ENCODE measurements around the gene ELMO1. TPM values are rescaled to one million over a fixed set of nuclear protein-coding genes. Genes with fewer than 3 reads are reported as not detected.

ELMO1 gene
- total and polyA plus RNA-seq, 10 donors = 26.0 to 494 (median 201) TPM

DNA sequence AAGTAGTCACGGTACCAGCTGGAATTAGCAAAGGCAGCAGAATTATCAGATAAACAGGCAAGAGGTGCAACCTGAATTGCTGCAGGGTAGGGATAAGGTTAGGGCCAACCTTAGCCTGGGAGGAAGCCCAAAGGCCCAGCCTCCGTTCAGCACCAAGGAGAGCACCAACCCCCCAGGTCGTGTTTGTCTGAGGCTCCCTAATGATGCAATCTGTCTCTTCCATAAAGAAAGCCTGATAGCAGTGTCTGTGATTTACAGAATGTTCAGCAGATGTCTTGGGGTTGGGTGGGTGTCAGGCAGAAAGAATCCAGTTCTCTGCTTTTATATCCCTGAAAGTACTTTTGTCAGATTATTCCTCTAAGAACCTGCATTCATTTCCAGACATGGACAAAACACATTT, 396.0 kb downstream of the ELMO1 start:
- Histone ChIP-seq H3K9me3 (no peaks in the 10 kb centered on the region), H3K27me3 (replicated peaks in 1 of 7) (no peaks in the 10 kb centered on the region), H3K27ac (no peak overlapping the region), H3K4me3 (no peak overlapping the region), H3K4me1 (no peaks in the 10 kb centered on the region), H3K36me3 (peaks cover 0 to 35% (median 0%) of the 10 kb centered on the region in 6 donors)
- TF ChIP-seq POLR2A (IDR thresholded peaks at IDR 0.05) (no peak), POLR2AphosphoS5 (IDR thresholded peaks at IDR 0.05) (no peak)
- TF ChIP-seq, protein P1, sequence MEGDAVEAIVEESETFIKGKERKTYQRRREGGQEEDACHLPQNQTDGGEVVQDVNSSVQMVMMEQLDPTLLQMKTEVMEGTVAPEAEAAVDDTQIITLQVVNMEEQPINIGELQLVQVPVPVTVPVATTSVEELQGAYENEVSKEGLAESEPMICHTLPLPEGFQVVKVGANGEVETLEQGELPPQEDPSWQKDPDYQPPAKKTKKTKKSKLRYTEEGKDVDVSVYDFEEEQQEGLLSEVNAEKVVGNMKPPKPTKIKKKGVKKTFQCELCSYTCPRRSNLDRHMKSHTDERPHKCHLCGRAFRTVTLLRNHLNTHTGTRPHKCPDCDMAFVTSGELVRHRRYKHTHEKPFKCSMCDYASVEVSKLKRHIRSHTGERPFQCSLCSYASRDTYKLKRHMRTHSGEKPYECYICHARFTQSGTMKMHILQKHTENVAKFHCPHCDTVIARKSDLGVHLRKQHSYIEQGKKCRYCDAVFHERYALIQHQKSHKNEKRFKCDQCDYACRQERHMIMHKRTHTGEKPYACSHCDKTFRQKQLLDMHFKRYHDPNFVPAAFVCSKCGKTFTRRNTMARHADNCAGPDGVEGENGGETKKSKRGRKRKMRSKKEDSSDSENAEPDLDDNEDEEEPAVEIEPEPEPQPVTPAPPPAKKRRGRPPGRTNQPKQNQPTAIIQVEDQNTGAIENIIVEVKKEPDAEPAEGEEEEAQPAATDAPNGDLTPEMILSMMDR (IDR thresholded peaks at IDR 0.05 in 8 of 11, conservative IDR thresholded peaks at IDR 0.05 in 3 of 11) = no peak
- 43 to 70% (median 61%) methylated on average over 3 of the region's 3 CpGs for WGBS, 5 donors
- intact Hi-C loops (cut with DNase I; ENCODE audit: low total_unique reads) = no loop called here
- DNase-seq = no peak

DNA sequence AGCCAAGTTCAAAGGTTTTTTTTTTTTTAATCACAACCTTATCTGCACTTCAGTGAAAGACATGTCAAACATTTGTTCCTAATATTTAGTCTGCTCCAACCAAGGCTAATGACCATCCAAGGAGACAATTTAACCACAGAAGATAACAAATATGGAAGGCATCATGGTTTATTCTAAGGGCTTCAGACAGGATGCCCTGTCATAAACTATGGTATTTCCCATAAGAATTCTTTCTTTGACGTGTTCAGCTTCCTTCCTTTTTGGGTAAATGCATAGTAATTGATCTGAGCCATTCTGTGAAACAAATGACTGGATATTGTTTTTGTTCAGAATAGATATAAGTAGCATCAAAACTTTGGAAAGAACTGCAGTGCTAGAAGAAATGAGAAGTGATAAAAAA, 397.9 kb downstream of the ELMO1 start:
- peaks cover 0 to 14% (median 3%) of the 10 kb centered on the region in 6 donors for H3K4me1 ChIP-seq
- DNase-seq = no peak
- H3K4me3 ChIP-seq = no peak overlapping the region
- H3K36me3 ChIP-seq = peaks cover 0 to 18% (median 0%) of the 10 kb centered on the region in 6 donors
- TF ChIP-seq POLR2A (IDR thresholded peaks at IDR 0.05) (no peak), POLR2AphosphoS5 (IDR thresholded peaks at IDR 0.05) (no peak)
- TF ChIP-seq, protein P1 (IDR thresholded peaks at IDR 0.05 in 8 of 11, conservative IDR thresholded peaks at IDR 0.05 in 3 of 11) = no peak
- 40 to 57% (median 53%) methylated on average over 1 of the region's 1 CpG for WGBS, 5 donors
- intact Hi-C loops (cut with DNase I; ENCODE audit: low total_unique reads) = no loop called here
- H3K27ac ChIP-seq = no peak overlapping the region
- no peaks in the 10 kb centered on the region for H3K9me3 ChIP-seq
- no peaks in the 10 kb centered on the region for H3K27me3 ChIP-seq (replicated peaks in 1 of 7)

DNA sequence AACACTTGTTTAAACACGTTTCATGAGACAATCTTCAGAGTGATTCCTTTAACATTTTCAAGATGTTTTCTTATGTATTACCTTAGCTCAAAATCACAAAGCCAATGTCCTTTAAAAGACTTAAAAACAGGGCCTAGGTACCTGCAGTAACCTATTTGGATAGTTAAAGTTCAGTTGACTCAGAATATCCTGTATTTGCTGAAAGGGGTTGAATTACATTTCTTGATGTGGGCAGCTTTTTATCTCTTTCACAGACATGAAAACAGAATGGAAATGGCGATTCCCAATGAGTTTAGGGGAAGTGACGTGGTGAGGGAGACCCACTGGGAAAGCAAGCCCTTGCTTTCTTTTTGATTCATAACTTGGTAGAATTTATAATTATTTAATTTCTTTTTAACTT, 400.0 kb downstream of the ELMO1 start:
- intact Hi-C loops (cut with DNase I; ENCODE audit: low total_unique reads) = no loop called here
- Histone ChIP-seq H3K27ac (no peak overlapping the region), H3K36me3 (peaks cover 0 to 24% (median 0%) of the 10 kb centered on the region in 6 donors), H3K9me3 (no peaks in the 10 kb centered on the region), H3K27me3 (replicated peaks in 1 of 7) (no peaks in the 10 kb centered on the region), H3K4me3 (no peak overlapping the region), H3K4me1 (peaks cover 0 to 25% (median 13%) of the 10 kb centered on the region in 6 donors)
- DNase-seq = no peak
- 91 to 96% (median 95%) methylated on average over 3 of the region's 3 CpGs for WGBS, 5 donors
- no peak for TF ChIP-seq POLR2A (IDR thresholded peaks at IDR 0.05)
- no peak for TF ChIP-seq POLR2AphosphoS5 (IDR thresholded peaks at IDR 0.05)

DNA sequence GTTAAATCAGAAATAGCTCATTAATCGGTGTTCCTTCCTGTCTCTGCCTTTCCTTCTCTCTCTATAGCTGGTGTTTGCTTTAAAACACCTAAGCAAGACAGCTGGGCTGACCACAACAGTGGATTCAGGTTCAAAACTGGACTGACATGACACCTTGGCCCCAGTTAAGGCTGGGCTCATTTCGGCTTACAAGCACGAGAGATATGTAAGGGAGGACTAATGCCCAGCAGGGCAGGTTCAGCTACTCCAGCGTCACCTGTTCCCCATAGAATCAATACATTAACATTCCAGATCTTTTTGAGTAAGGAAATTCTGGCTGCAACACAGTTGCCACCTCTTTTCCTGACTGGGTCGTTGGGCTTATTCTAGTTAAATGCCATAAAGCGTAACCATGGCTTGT, 401.4 kb downstream of the ELMO1 start:
- H3K36me3 ChIP-seq = peaks cover 0 to 33% (median 0%) of the 10 kb centered on the region in 6 donors
- no peak for TF ChIP-seq POLR2AphosphoS5 (IDR thresholded peaks at IDR 0.05)
- no peak for TF ChIP-seq POLR2A (IDR thresholded peaks at IDR 0.05)
- TF ChIP-seq, protein P1 (IDR thresholded peaks at IDR 0.05 in 8 of 11, conservative IDR thresholded peaks at IDR 0.05 in 3 of 11) = no peak
- no peak overlapping the region for H3K4me3 ChIP-seq
- H3K27me3 ChIP-seq (replicated peaks in 1 of 7) = no peaks in the 10 kb centered on the region
- H3K4me1 ChIP-seq = peaks cover 0 to 25% (median 13%) of the 10 kb centered on the region in 6 donors
- H3K27ac ChIP-seq = no peak overlapping the region
- no peak for DNase-seq
- H3K9me3 ChIP-seq = no peaks in the 10 kb centered on the region
- intact Hi-C loops (cut with DNase I; ENCODE audit: low total_unique reads) = no loop called here
- WGBS, 5 donors = 90 to 93% (median 91%) methylated on average over 6 of the region's 6 CpGs

Data from spleen (tissue), 11 donors.